Keratinocyte (primary cell): ENCODE results near the gene AGBL3.

Experiments used
- EZH2 ChIP-seq: IDR thresholded peaks from one replicate; pipeline ENCODE4 v1.6.1; 2012; ENCODE audit warnings: inconsistent platforms, mild to moderate bottlenecking, low read length, moderate library complexity
- TF ChIP-seq, protein P1 (sequence below), 3 experiments: IDR thresholded peaks in 1 of 3; conservative IDR thresholded peaks in 1 of 3; optimal IDR thresholded peaks in 1 of 3; 2 replicates in 2 of 3; 3 replicates in 1 of 3; pipeline versions ENCODE3 to v1.5.1; 2011; ENCODE audit warnings: low read length in 3 of 3, mild to moderate bottlenecking in 3 of 3, moderate library complexity in 2 of 3, control low read depth in 1 of 3, inconsistent platforms in 1 of 3; ENCODE audit not compliant: insufficient read depth in 2 of 3; ENCODE audit errors: extremely low read depth in 1 of 3

DNA sequence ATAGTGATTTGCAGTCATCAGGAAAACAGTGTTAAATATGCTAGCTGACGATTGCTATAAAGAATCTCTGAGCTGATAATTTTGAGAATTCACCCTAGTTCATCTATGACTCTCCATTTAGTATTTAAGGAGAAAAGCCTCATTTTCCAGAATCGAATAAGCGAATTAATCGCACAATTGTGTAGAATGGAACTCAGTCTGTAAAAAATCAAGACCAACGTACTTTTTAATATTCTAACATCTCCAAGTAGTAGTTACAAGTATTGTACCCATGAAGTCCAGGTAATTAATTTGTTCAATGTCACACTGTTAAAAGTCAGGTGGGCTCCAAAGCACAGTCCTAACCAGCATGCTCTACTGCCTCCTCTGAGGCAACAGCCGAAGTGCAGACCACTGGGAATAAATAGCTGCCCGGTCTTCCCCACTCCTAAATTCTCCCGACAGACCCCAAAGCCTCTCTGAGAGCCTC, 380 bp upstream of the AGBL3 start:
- TF ChIP-seq, protein P1, sequence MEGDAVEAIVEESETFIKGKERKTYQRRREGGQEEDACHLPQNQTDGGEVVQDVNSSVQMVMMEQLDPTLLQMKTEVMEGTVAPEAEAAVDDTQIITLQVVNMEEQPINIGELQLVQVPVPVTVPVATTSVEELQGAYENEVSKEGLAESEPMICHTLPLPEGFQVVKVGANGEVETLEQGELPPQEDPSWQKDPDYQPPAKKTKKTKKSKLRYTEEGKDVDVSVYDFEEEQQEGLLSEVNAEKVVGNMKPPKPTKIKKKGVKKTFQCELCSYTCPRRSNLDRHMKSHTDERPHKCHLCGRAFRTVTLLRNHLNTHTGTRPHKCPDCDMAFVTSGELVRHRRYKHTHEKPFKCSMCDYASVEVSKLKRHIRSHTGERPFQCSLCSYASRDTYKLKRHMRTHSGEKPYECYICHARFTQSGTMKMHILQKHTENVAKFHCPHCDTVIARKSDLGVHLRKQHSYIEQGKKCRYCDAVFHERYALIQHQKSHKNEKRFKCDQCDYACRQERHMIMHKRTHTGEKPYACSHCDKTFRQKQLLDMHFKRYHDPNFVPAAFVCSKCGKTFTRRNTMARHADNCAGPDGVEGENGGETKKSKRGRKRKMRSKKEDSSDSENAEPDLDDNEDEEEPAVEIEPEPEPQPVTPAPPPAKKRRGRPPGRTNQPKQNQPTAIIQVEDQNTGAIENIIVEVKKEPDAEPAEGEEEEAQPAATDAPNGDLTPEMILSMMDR (optimal IDR thresholded peaks at IDR 0.05 in 1 of 3, IDR thresholded peaks at IDR 0.05 in 1 of 3, conservative IDR thresholded peaks at IDR 0.05 in 1 of 3; ENCODE audit: extremely low read depth in 1 of 3, insufficient read depth in 2 of 3, low read length in 3 of 3) = no peak
- TF ChIP-seq EZH2 = no peak
